ENCODE results near the gene SLC51B.
A peak's percentile ranks its signal among the peaks of the same experiment; 100 is the strongest.

The SLC51B gene

GRCh38 chr15:65050270-65050669 is 5.1 kb downstream of the SLC51B start:
- no peaks in the 10 kb centered on the region for H3K36me3 ChIP-seq
- no peak for TF ChIP-seq Cebpa-rat (IDR thresholded peaks at IDR 0.05)
- peaks cover 18 to 32% (median 28%) of the 10 kb centered on the region in 10 experiments for H3K4me1 ChIP-seq
- H3K4me3 ChIP-seq: no peak overlapping the region
- H3K9me3 ChIP-seq (replicated peaks in 1 of 11): no peaks in the 10 kb centered on the region
- no peak overlapping the region for H3K27ac ChIP-seq
- peaks cover 0 to 4% (median 0%) of the 10 kb centered on the region in 11 experiments; a peak in 1 of 22 replicates for H4K20me1 ChIP-seq
- no peak overlapping the region for H3K9ac ChIP-seq
- no peaks in the 10 kb centered on the region for H3K27me3 ChIP-seq
- H3K4me2 ChIP-seq: peak overlapping the region; percentile 62 to 89 (median 81); a peak in 19 of 22 replicates

DNA sequence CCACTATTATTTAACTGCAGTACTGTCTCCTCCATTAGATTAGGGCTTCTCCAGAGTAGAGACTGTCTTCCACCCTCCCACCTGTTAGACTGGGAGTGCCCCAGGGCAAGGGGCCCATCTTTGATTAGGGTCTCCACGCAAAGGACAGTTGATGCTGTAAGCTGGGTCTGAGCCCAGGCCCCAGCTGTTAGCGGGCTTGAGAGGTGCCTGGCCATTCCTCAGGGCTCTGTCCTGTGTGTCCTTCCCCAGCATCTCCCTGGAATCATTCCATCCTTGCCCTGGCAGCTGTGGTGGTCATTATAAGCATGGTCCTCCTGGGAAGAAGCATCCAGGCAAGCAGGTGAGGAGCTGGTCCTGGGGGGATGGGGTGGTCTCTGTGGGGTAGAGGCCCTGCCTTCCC is 6.1 kb downstream of the SLC51B start:
- Histone ChIP-seq H3K9me3 (replicated peaks in 1 of 11) (no peaks in the 10 kb centered on the region), H3K4me3 (no peak overlapping the region), H3K27me3 (no peaks in the 10 kb centered on the region), H3K4me1 (peaks cover 27 to 41% (median 37%) of the 10 kb centered on the region in 10 experiments), H4K20me1 (peaks cover 0 to 4% (median 0%) of the 10 kb centered on the region in 11 experiments; a peak in 1 of 22 replicates), H3K36me3 (no peaks in the 10 kb centered on the region), H3K9ac (no peak overlapping the region), H3K4me2 (no peak overlapping the region), H3K27ac (no peak overlapping the region)
- TF ChIP-seq Cebpa-rat (IDR thresholded peaks at IDR 0.05): no peak

- TF ChIP-seq Cebpa-rat (IDR thresholded peaks at IDR 0.05): no peak
- H3K4me3 ChIP-seq: no peak overlapping the region
- no peaks in the 10 kb centered on the region for H3K36me3 ChIP-seq
- no peak overlapping the region for H3K27ac ChIP-seq
- H3K9me3 ChIP-seq (replicated peaks in 1 of 11): no peaks in the 10 kb centered on the region
- no peaks in the 10 kb centered on the region for H3K27me3 ChIP-seq
- no peak overlapping the region for H3K4me2 ChIP-seq
- peaks cover 0 to 4% (median 0%) of the 10 kb centered on the region in 11 experiments; a peak in 1 of 22 replicates for H4K20me1 ChIP-seq
- H3K9ac ChIP-seq: peak overlapping the region in 1 of 11 experiments; percentile 9; a peak in 1 of 22 replicates
- peaks cover 27 to 49% (median 39%) of the 10 kb centered on the region in 10 experiments for H3K4me1 ChIP-seq
Observed at GRCh38 chr15:65052956-65053355, 7.8 kb downstream of the SLC51B start.

DNA sequence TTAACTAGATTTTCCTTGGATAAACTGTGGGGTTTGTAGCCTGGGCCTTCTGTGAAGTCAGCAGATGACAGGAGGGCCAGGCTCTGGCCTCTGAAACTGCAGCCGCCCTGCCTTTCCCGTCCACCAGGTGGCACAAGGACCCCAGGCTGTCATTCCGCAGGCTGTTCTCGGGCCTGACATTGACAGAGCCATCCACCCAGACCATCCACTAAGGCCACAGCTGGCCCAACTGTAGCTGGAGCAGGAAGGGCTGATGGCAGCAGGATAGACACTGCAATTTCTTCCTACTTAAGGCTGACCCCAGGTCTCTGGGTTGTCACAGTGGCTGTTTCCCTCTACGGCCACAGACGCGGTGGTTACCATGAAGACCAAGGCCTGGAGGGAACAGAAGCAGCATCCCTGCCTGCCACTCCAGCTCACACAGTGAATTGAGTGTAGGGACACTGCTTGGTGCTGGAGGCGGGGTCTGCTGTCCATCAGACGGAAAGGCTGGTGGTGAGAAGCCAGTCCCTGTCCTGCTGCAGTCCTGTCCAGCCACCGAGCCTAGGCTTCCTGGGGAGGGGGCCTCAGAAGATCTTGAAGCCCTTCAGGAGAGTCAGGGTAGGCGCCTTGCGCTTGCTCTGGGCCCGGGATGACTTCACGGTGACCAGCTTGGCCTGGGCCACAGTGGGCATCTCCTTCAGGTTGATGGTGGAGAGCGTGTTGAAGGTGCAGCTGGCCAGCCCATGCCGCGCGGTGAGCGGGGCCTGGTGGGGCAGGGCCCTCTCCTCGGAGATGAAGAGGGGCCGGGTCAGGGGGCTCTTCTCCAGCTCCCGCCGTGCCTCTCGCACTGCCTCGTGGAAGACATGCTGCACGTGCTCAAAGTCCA is 9.4 kb downstream of the SLC51B start:
- Histone ChIP-seq H3K4me3 (no peak overlapping the region), H3K9ac (peak overlapping the region in 6 of 11 experiments; percentile 25 to 43 (median 36); a peak in 3 of 22 replicates), H3K4me1 (peaks cover 25 to 42% (median 31%) of the 10 kb centered on the region in 10 experiments), H3K4me2 (peak overlapping the region in 10 of 11 experiments; percentile 25 to 65 (median 54); a peak in 17 of 22 replicates), H3K27me3 (no peaks in the 10 kb centered on the region), H4K20me1 (peaks cover 0 to 4% (median 0%) of the 10 kb centered on the region in 11 experiments; a peak in 1 of 22 replicates), H3K36me3 (no peaks in the 10 kb centered on the region), H3K27ac (peak overlapping the region in 4 of 11 experiments; percentile 3 to 20 (median 12); a peak in 1 of 22 replicates), H3K9me3 (replicated peaks in 1 of 11) (no peaks in the 10 kb centered on the region)
- TF ChIP-seq Cebpa-rat (IDR thresholded peaks at IDR 0.05): no peak

- Histone ChIP-seq H3K9me3 (replicated peaks in 1 of 11) (no peaks in the 10 kb centered on the region), H3K4me1 (peaks cover 17 to 34% (median 23%) of the 10 kb centered on the region in 10 experiments), H3K4me2 (peak overlapping the region; percentile 25 to 65 (median 50); a peak in 21 of 22 replicates), H3K36me3 (no peaks in the 10 kb centered on the region), H3K9ac (peak overlapping the region in 7 of 11 experiments; percentile 25 to 43 (median 35); a peak in 8 of 22 replicates), H4K20me1 (peaks cover 0 to 4% (median 0%) of the 10 kb centered on the region in 11 experiments; a peak in 1 of 22 replicates), H3K27ac (peak overlapping the region in 3 of 11 experiments; percentile 3 to 20 (median 13); a peak in 2 of 22 replicates), H3K27me3 (no peaks in the 10 kb centered on the region), H3K4me3 (no peak overlapping the region)
- no peak for TF ChIP-seq Cebpa-rat (IDR thresholded peaks at IDR 0.05)
Observed at GRCh38 chr15:65055201-65055870, 10.1 kb downstream of the SLC51B start.

- Histone ChIP-seq H3K4me1 (peaks cover 14 to 32% (median 20%) of the 10 kb centered on the region in 10 experiments), H3K27me3 (no peaks in the 10 kb centered on the region), H3K36me3 (no peaks in the 10 kb centered on the region), H3K9me3 (replicated peaks in 1 of 11) (no peaks in the 10 kb centered on the region), H3K4me2 (peak overlapping the region in 9 of 11 experiments; percentile 31 to 65 (median 57); a peak in 18 of 22 replicates), H3K27ac (no peak overlapping the region), H3K4me3 (no peak overlapping the region), H4K20me1 (peaks cover 0 to 4% (median 0%) of the 10 kb centered on the region in 11 experiments; a peak in 1 of 22 replicates), H3K9ac (peak overlapping the region in 3 of 11 experiments; percentile 32 to 35 (median 32); a peak in 2 of 22 replicates)
- TF ChIP-seq Cebpa-rat (IDR thresholded peaks at IDR 0.05): no peak
Observed at GRCh38 chr15:65056106-65056505, 10.9 kb downstream of the SLC51B start.

- H3K27me3 ChIP-seq: no peaks in the 10 kb centered on the region
Observed at GRCh38 chr15:65056868-65057548, 11.8 kb downstream of the SLC51B start.

GRCh38 chr15:65057549-65057940 is 12.4 kb downstream of the SLC51B start:
- Histone ChIP-seq H3K4me2 (no peak overlapping the region), H3K36me3 (no peaks in the 10 kb centered on the region), H3K9ac (no peak overlapping the region), H3K4me3 (no peak overlapping the region), H3K9me3 (replicated peaks in 1 of 11) (no peaks in the 10 kb centered on the region), H4K20me1 (peaks cover 0 to 4% (median 0%) of the 10 kb centered on the region in 11 experiments; a peak in 1 of 22 replicates), H3K27ac (no peak overlapping the region), H3K27me3 (no peaks in the 10 kb centered on the region), H3K4me1 (peaks cover 14 to 32% (median 20%) of the 10 kb centered on the region in 10 experiments)
- TF ChIP-seq Cebpa-rat (IDR thresholded peaks at IDR 0.05): no peak

More at GRCh38 chr15:65056868-65057548, 11.8 kb downstream of the SLC51B start:
- H3K36me3 ChIP-seq: no peaks in the 10 kb centered on the region
- peaks cover 14 to 32% (median 20%) of the 10 kb centered on the region in 10 experiments for H3K4me1 ChIP-seq
- no peak overlapping the region for H3K27ac ChIP-seq
- H3K4me2 ChIP-seq: 0 out of 22 replicates have a peak overlapping the region, but pooled peaks of 1 of the 11 experiments have one; percentile 16
- no peak overlapping the region for H3K4me3 ChIP-seq
- no peak for TF ChIP-seq Cebpa-rat (IDR thresholded peaks at IDR 0.05)
- H3K9ac ChIP-seq: no peak overlapping the region
- H4K20me1 ChIP-seq: peaks cover 0 to 4% (median 0%) of the 10 kb centered on the region in 11 experiments; a peak in 1 of 22 replicates
- H3K9me3 ChIP-seq (replicated peaks in 1 of 11): no peaks in the 10 kb centered on the region

Data from BLaER1 treated with 17β-estradiol and CSF1 and Interleukin-3, amounts not matched to agents 10 nM and 100 nM (cell line).